ENCODE measurements around the gene TNIK. TPM values are rescaled to one million over a fixed set of nuclear protein-coding genes. Genes with fewer than 3 reads are reported as not detected.

TNIK gene
- total and polyA plus RNA-seq, 3 donors from 2014 or later, result 39.3 to 99.6 (median 83.5) TPM

DNA sequence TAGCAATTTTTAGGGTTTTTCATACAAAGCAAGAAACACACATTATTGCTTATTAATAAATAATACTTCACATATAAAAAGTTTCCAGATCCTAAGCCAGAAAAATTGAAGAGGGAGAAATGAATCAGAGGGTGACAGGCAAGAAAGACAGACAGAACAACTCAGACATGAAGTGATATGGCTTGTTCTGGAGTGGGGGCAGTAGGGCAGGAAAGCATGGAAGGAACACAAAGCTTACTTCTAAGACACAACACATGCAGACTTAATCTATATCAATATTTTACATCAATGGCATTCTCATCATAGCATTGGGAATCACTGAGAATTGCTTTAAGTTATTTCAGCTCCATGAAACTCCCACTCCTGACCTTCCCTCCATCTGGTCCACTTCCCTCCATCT lies 24.4 kb downstream of the TNIK start:
- TF ChIP-seq, protein P1, sequence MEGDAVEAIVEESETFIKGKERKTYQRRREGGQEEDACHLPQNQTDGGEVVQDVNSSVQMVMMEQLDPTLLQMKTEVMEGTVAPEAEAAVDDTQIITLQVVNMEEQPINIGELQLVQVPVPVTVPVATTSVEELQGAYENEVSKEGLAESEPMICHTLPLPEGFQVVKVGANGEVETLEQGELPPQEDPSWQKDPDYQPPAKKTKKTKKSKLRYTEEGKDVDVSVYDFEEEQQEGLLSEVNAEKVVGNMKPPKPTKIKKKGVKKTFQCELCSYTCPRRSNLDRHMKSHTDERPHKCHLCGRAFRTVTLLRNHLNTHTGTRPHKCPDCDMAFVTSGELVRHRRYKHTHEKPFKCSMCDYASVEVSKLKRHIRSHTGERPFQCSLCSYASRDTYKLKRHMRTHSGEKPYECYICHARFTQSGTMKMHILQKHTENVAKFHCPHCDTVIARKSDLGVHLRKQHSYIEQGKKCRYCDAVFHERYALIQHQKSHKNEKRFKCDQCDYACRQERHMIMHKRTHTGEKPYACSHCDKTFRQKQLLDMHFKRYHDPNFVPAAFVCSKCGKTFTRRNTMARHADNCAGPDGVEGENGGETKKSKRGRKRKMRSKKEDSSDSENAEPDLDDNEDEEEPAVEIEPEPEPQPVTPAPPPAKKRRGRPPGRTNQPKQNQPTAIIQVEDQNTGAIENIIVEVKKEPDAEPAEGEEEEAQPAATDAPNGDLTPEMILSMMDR (IDR thresholded peaks at IDR 0.05), result no peak
- no peak for TF ChIP-seq POLR2A (IDR thresholded peaks at IDR 0.05)
- H3K27me3 ChIP-seq, result no peaks in the 10 kb centered on the region
- no peak for DNase-seq
- no peaks in the 10 kb centered on the region for H3K36me3 ChIP-seq (ENCODE audit: low read depth, missing control alignments)
- H3K27ac ChIP-seq, result no peak overlapping the region
- H3K9me3 ChIP-seq, result no peaks in the 10 kb centered on the region
- intact Hi-C loops (cut with DNase I; ENCODE audit: low total_unique reads), result no loop called here
- no peaks in the 10 kb centered on the region for H3K4me1 ChIP-seq
- H3K4me3 ChIP-seq, result no peak overlapping the region

DNA sequence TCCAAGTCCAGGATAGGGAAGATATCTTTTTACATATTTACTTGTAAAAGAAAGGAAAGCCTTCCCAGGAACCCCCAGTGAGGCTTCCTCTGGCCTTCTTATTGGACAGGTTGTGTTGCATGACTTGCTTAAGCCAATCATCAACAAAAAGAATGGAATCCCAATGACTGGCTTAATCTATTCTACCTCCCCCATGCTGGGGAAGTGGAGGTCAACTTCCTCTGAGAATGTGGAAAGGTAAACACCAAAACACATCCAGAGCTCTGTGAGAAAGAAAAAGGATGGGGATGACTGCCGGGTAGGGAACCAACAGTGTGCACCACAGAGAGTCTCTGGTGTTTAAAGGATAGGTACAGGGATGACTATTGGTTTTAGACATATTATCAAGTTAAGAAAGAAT lies 25.1 kb downstream of the TNIK start:
- no peak for DNase-seq
- 88 to 90% methylated on average over 1 of the region's 1 CpG for WGBS, 2 donors

DNA sequence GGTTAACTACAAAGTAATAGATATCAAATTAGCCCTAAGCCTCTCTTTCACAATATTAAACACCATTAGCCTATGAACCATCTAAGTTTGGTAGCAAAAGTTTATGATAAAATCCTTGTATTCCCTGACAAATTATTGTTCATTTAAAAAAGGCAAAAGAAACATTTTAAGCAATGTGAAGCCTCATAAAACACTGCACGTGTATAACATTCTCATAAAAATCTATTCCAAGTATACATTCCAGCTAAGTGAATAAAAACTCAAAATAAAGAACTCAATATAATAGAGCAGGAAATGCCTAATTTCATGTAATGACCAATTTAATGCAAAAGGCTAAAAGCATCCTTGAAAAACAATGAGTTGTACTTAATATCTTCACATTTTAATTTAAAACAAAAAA lies 27.7 kb downstream of the TNIK start:
- no peak for TF ChIP-seq POLR2A (IDR thresholded peaks at IDR 0.05)
- TF ChIP-seq, protein P1 (IDR thresholded peaks at IDR 0.05), result no peak
- DNase-seq, result no peak
- intact Hi-C loops (cut with DNase I; ENCODE audit: low total_unique reads), result no loop called here
- H3K36me3 ChIP-seq (ENCODE audit: low read depth, missing control alignments), result no peaks in the 10 kb centered on the region
- no peaks in the 10 kb centered on the region for H3K27me3 ChIP-seq
- no peaks in the 10 kb centered on the region for H3K9me3 ChIP-seq
- no peak overlapping the region for H3K27ac ChIP-seq
- H3K4me3 ChIP-seq, result no peak overlapping the region
- no peaks in the 10 kb centered on the region for H3K4me1 ChIP-seq
- 44 to 61% methylated on average over 1 of the region's 1 CpG for WGBS, 2 donors

More for the DNA sequence above, 25.1 kb downstream of the TNIK start:
- TF ChIP-seq POLR2A (IDR thresholded peaks at IDR 0.05), result no peak
- TF ChIP-seq, protein P1 (IDR thresholded peaks at IDR 0.05), result no peak
- Histone ChIP-seq H3K4me3 (no peak overlapping the region), H3K27me3 (no peaks in the 10 kb centered on the region), H3K9me3 (no peaks in the 10 kb centered on the region), H3K4me1 (no peaks in the 10 kb centered on the region), H3K27ac (no peak overlapping the region), H3K36me3 (ENCODE audit: low read depth, missing control alignments) (no peaks in the 10 kb centered on the region)
- intact Hi-C loops (cut with DNase I; ENCODE audit: low total_unique reads), result no loop called here

DNA sequence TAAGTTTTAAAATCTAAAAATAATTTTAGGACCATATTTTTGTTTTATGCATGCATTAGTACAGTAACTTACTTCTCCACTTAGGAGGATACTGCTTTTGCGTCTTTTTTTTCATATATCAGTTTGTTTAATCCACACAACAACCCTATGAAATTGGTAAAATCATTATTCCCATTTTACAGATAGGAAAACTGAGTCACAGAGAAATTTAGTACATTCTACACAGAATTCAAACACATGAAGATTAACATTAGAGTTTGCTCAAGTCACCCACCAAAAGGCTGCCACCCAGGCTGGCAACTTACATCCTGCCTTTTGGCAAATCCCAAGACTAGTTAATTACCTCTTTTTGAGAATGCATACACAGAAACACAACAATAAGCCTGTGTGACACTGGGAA lies 28.7 kb downstream of the TNIK start:
- TF ChIP-seq, protein P1 (IDR thresholded peaks at IDR 0.05), result no peak
- no peak for TF ChIP-seq POLR2A (IDR thresholded peaks at IDR 0.05)
- no peak for DNase-seq
- no peaks in the 10 kb centered on the region for H3K27me3 ChIP-seq
- no peaks in the 10 kb centered on the region for H3K9me3 ChIP-seq
- intact Hi-C loops (cut with DNase I; ENCODE audit: low total_unique reads), result no loop called here
- 94 to 97% methylated on average over 1 of the region's 1 CpG for WGBS, 2 donors
- H3K36me3 ChIP-seq (ENCODE audit: low read depth, missing control alignments), result no peaks in the 10 kb centered on the region
- H3K27ac ChIP-seq, result no peak overlapping the region
- H3K4me3 ChIP-seq, result no peak overlapping the region
- H3K4me1 ChIP-seq, result no peaks in the 10 kb centered on the region

DNA sequence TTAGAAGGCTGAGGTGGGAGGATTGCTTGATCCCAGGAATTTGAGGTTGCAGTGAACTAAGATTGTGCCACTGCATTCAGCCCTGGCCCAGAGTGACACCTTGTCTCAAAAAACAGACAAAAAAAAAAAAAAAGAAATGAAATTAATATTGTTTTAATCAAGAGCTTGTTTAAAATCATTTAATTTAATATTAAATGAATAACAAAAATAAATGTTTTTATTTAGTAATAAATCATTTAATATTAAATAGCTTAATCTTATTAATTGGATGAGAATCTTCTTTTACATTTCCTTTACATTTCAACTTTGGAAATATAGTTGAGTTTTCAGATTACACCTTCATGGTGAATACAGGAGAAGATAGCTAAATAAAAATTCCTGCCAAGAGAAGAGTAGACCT lies 29.7 kb downstream of the TNIK start:
- TF ChIP-seq, protein P1 (IDR thresholded peaks at IDR 0.05), result no peak
- no peak for TF ChIP-seq POLR2A (IDR thresholded peaks at IDR 0.05)

More for the DNA sequence above, 29.7 kb downstream of the TNIK start:
- no peaks in the 10 kb centered on the region for H3K4me1 ChIP-seq
- DNase-seq, result no peak
- intact Hi-C loops (cut with DNase I; ENCODE audit: low total_unique reads), result no loop called here
- no peaks in the 10 kb centered on the region for H3K27me3 ChIP-seq
- no peak overlapping the region for H3K27ac ChIP-seq
- no peak overlapping the region for H3K4me3 ChIP-seq
- no peaks in the 10 kb centered on the region for H3K36me3 ChIP-seq (ENCODE audit: low read depth, missing control alignments)
- no peaks in the 10 kb centered on the region for H3K9me3 ChIP-seq
